Fibroblast of lung (primary cell): ENCODE measurements around the gene NOL4L. TPM values are rescaled to one million over a fixed set of nuclear protein-coding genes. Genes with fewer than 3 reads are reported as not detected.
A peak's percentile ranks its signal among the peaks of the same experiment; 100 is the strongest.

ENCODE experiments used
- DNase-seq, 2 donors: peaks; one replicate each; pipeline versions ENCODE4 v3.0.0 to v3.0.0-alpha.2; 2010; ENCODE audit warnings: low read depth in 2 of 2
- H2AFZ ChIP-seq: 2 replicates; pipeline ENCODE4 v1.5.1; 2012; ENCODE audit warnings: low read length, control low read depth, inconsistent platforms
- H3K27ac ChIP-seq: 2 replicates; pipeline ENCODE4 v1.5.1; 2011; ENCODE audit warnings: low read length, control low read depth; ENCODE audit not compliant: insufficient read depth
- H3K27me3 ChIP-seq: 2 replicates; pipeline ENCODE4 v1.5.1; 2011; ENCODE audit warnings: mild to moderate bottlenecking, low read length; ENCODE audit not compliant: control insufficient read depth, insufficient read depth
- H3K36me3 ChIP-seq: 2 replicates; pipeline ENCODE4 v1.5.1; 2011; ENCODE audit warnings: low read length; ENCODE audit not compliant: control insufficient read depth, insufficient read depth
- H3K4me1 ChIP-seq: 2 replicates; pipeline ENCODE4 v1.5.1; 2011; ENCODE audit warnings: low read length; ENCODE audit not compliant: control insufficient read depth, insufficient read depth; ENCODE audit errors: extremely low read depth
- H3K4me2 ChIP-seq: 2 replicates; pipeline ENCODE4 v1.5.1; 2011; ENCODE audit warnings: low read length, control low read depth; ENCODE audit not compliant: insufficient read depth; ENCODE audit errors: extremely low read depth
- H3K4me3 ChIP-seq, 4 experiments: fragments of 200-600 bp in 1 of 4; sonication (generic) in 1 of 4; replicated peaks in 1 of 4; 2 replicates each; pipeline ENCODE4 v1.5.1; 2011 to 2016; ENCODE audit warnings: low read length in 4 of 4, low read depth in 3 of 4, mild to moderate bottlenecking in 3 of 4, control low read depth in 2 of 4, inconsistent platforms in 1 of 4, mixed read lengths in 1 of 4; ENCODE audit not compliant: insufficient read depth in 1 of 4; ENCODE audit errors: control extremely low read depth in 1 of 4
- H3K79me2 ChIP-seq: 2 replicates; pipeline ENCODE4 v1.5.1; 2012; ENCODE audit warnings: mild to moderate bottlenecking, low read length, inconsistent platforms; ENCODE audit not compliant: control insufficient read depth, insufficient read depth
- H3K9ac ChIP-seq: 2 replicates; pipeline ENCODE4 v1.5.1; 2011; ENCODE audit warnings: mild to moderate bottlenecking, low read length, control low read depth; ENCODE audit not compliant: insufficient read depth
- H3K9me3 ChIP-seq: 2 replicates; pipeline ENCODE4 v1.5.1; 2012; ENCODE audit warnings: low read depth, low read length; ENCODE audit not compliant: control insufficient read depth, insufficient read depth
- H4K20me1 ChIP-seq: 2 replicates; pipeline ENCODE4 v1.5.1; 2011; ENCODE audit warnings: low read length; ENCODE audit not compliant: control insufficient read depth, insufficient read depth; ENCODE audit errors: extremely low read depth
- CTCF ChIP-seq, 2 donors: IDR thresholded peaks in 1 of 2; conservative IDR thresholded peaks in 1 of 2; 1 replicate in 1 of 2; 2 replicates in 1 of 2; pipeline ENCODE4 v1.5.1; 2011 to 2012; ENCODE audit warnings: low read length in 2 of 2, control low read depth in 1 of 2, inconsistent platforms in 1 of 2, low read depth in 1 of 2, mild to moderate bottlenecking in 1 of 2
- EZH2 ChIP-seq: IDR thresholded peaks from 2 replicates; pipeline ENCODE4 v1.5.1; 2012; ENCODE audit warnings: low read length, control low read depth, mild to moderate bottlenecking; ENCODE audit errors: missing control alignments
- polyA plus RNA-seq, 2 donors: library from polyadenylated mRNA; depleted of rRNA in 1 of 2; stranded (reverse) in 1 of 2; unstranded in 1 of 2; fragments of >200 nt; gene quantifications; 2 replicates each; pipeline ENCODE4 v1.2.1, GENCODE V29; 2011 to 2012; ENCODE audit warnings: missing spikeins in 1 of 2
- total RNA-seq: library from RNA; depleted of rRNA; stranded (reverse); fragments of >200 nt; gene quantifications from 2 replicates; pipeline ENCODE4 v1.2.1, GENCODE V29; 2014

NOL4L gene
- total and polyA plus RNA-seq, 2 donors (not counting 1 experiment from before 2014, with no cell fraction given), result 3.2 to 4.0 TPM

DNA sequence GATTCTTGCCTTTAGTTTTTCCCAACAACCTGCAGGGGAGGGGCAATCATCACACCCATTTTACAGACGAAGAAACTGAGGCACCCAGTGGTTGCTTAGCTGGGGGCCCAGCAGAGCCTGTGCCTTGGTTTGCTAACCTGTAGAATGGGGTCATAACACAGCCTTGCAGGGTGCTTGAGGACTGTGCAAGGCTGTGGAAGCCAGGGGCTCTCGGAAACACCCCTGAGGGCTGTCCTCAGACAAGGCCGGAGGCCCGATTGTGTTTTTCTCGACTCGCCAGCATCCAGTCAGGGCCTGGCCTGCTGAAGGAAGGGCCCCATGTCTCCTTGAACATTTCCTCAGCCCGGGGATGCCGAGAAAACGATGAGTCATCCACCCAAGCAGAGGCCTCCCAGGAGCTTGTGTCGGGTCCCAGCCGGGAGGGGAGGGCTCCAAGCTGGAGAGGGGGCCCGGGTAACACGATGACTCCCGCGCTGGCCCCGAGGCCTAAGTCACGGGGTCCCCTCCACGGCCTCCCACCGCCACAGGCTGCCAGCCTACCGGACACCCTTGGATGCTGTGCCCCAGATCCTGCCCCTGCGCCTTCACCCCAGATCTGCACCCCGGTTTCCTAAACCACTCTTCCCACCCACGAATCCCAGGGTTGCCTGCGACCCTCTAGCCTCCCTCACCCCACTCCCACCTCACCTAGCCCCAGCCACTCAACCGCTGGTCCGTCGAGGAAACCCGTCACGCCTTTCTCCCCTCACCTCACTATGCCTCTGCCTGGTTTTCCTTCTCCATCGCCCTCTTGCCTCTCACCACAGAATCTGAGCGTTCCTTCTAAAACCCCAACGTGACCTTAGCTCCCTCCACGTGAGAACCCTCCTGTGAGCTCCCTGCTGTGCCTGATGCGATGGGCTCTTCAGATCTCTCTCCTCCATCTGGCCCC is 10.6 kb downstream of the NOL4L start:
- Histone ChIP-seq H2AFZ (no peak overlapping the region), H3K4me2 (no peak overlapping the region), H3K4me3 (no peak overlapping the region), H3K27ac (no peak overlapping the region), H3K27me3 (no peaks in the 10 kb centered on the region), H4K20me1 (no peaks in the 10 kb centered on the region), H3K9ac (no peak overlapping the region), H3K4me1 (peaks cover 7% of the 10 kb centered on the region), H3K79me2 (no peaks in the 10 kb centered on the region), H3K36me3 (no peaks in the 10 kb centered on the region), H3K9me3 (no peaks in the 10 kb centered on the region)
- DNase-seq, result peak; percentile 85 to 90
- TF ChIP-seq CTCF (conservative IDR thresholded peaks at IDR 0.05 in 1 of 2, IDR thresholded peaks at IDR 0.05 in 1 of 2; ENCODE audit: low read depth in 1 of 2, low read length in 2 of 2) (no peak), EZH2 (no peak)

GRCh38 chr20:32573167-32573851 is 11.8 kb downstream of the NOL4L start:
- TF ChIP-seq CTCF (conservative IDR thresholded peaks at IDR 0.05 in 1 of 2, IDR thresholded peaks at IDR 0.05 in 1 of 2; ENCODE audit: low read depth in 1 of 2, low read length in 2 of 2), result no peak
- TF ChIP-seq EZH2, result no peak

GRCh38 chr20:32572271-32572968 is 12.7 kb downstream of the NOL4L start:
- DNase-seq, result no peak
- Histone ChIP-seq H3K36me3 (no peaks in the 10 kb centered on the region), H3K27ac (no peak overlapping the region), H4K20me1 (no peaks in the 10 kb centered on the region), H3K27me3 (no peaks in the 10 kb centered on the region), H3K9me3 (no peaks in the 10 kb centered on the region), H3K4me3 (no peak overlapping the region), H3K4me1 (peaks cover 7% of the 10 kb centered on the region), H3K9ac (no peak overlapping the region), H3K4me2 (no peak overlapping the region), H2AFZ (no peak overlapping the region), H3K79me2 (no peaks in the 10 kb centered on the region)
- TF ChIP-seq EZH2 (no peak), CTCF (conservative IDR thresholded peaks at IDR 0.05 in 1 of 2, IDR thresholded peaks at IDR 0.05 in 1 of 2; ENCODE audit: low read depth in 1 of 2, low read length in 2 of 2) (no peak)

More at GRCh38 chr20:32573167-32573851, 11.8 kb downstream of the NOL4L start:
- no peak overlapping the region for H3K27ac ChIP-seq
- H3K9ac ChIP-seq, result no peak overlapping the region
- H3K79me2 ChIP-seq, result no peaks in the 10 kb centered on the region
- peaks cover 7% of the 10 kb centered on the region for H3K4me1 ChIP-seq
- no peak for DNase-seq
- H3K4me3 ChIP-seq, result no peak overlapping the region
- no peaks in the 10 kb centered on the region for H3K27me3 ChIP-seq
- H3K4me2 ChIP-seq, result no peak overlapping the region
- H4K20me1 ChIP-seq, result no peaks in the 10 kb centered on the region
- H3K9me3 ChIP-seq, result no peaks in the 10 kb centered on the region
- no peaks in the 10 kb centered on the region for H3K36me3 ChIP-seq
- no peak overlapping the region for H2AFZ ChIP-seq
